ENCODE data around the gene GPR17. TPM values are rescaled to one million over a fixed set of nuclear protein-coding genes. Genes with fewer than 3 reads are reported as not detected.

Gene GPR17
- total and polyA plus RNA-seq, 9 of the 15 experiments (the other 6 are each of a cell fraction or from before 2014, with no cell fraction given), result not detected

DNA sequence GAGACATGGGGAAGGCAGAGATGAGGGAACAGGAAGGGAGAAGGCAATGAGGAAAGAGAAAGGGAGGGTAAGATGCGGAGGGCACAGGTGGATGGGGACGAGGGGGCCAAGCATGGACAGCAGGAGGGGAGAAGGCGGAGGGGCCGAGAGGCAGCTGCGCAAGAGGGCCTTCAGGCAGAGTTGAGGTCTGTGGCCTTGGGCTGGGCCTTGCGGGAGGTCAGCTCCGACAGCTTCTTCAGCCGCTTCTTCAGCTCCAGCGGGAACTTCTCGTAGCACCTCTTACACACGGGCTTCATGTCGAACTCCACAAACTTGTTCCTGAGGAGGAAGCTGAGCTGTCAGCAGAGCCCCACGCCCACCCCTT lies 6.9 kb upstream of the GPR17 start (continued):
- TF ChIP-seq, protein P1, sequence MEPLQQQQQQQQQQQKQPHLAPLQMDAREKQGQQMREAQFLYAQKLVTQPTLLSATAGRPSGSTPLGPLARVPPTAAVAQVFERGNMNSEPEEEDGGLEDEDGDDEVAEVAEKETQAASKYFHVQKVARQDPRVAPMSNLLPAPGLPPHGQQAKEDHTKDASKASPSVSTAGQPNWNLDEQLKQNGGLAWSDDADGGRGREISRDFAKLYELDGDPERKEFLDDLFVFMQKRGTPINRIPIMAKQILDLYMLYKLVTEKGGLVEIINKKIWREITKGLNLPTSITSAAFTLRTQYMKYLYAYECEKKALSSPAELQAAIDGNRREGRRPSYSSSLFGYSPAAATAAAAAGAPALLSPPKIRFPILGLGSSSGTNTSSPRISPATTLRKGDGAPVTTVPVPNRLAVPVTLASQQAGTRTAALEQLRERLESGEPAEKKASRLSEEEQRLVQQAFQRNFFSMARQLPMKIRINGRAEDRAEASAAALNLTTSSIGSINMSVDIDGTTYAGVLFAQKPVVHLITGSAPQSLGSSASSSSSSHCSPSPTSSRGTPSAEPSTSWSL (CRISPR knock-in tag; IDR thresholded peaks at IDR 0.05; ENCODE audit: borderline replicate concordance), result no peak

DNA sequence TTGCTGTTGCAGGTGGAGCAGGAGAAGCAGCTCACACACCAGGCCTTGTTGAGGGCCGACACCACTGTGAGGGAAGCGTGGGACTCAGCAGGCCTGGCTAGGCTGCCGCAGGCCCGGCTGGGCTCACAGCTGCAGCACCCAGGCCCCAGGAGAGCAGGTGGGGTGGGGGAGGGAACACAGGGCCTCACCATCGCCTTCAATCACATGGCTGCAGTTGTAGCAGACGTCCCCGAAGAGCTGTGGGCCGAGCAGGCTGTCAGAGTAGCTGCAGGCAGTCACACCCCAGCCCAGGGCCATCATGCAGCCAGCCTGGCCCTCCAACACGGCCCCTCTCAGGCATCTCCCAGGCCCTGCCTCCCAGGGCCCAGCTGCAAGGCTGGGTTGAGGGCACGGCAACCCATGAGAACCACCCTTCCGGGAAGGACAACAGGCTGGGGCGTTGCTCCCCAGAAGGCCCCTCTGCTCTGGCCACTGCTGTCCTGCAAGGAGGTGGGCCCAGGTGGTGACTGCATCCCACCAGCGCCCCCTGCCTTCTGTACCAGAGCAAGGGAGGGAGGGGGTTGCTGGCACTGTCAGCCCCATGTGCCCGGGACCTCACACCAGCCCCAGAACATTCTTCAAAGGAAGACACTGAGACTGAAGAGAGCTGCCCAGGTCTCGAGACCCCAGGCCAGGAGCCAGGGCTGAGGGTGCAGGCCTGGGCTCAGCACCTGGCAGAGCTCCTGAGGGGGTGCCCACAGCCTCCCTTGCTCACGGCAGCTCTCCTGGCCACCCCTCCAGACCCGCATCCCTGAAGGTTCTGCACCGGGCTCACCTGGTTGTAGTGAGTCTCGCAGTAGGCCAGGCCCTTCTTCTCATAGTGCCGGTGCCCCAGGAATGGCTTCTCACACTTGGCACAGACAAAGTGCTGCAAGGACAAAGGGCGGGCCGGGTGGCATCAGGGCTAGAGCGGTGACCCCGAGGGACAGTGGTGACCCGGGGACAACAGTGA lies 5.6 kb upstream of the GPR17 start:
- DNase-seq (ENCODE audit: extremely low read depth in 1 of 4, low spot score in 3 of 4), result peak in 2 of 4 experiments; percentile 34 to 45
- FAIRE-seq, result no peak
- Histone ChIP-seq H3K9me3 (replicated peaks; ENCODE audit: control insufficient read depth, insufficient read depth, low read depth, low read length) (no peaks in the 10 kb centered on the region), H3K27ac (ENCODE audit: extremely low read depth, low read depth, low read length) (no peak overlapping the region), H3K4me2 (ENCODE audit: insufficient read depth, low read length) (no peak overlapping the region), H3K36me3 (ENCODE audit: control insufficient read depth, insufficient read depth, low read length) (no peaks in the 10 kb centered on the region), H3K9ac (ENCODE audit: insufficient read depth in 1 of 2, low read depth in 2 of 2, low read length in 2 of 2) (peak overlapping the region in 1 of 2 experiments; percentile 45; a peak in 1 of 4 replicates), H3K9me1 (ENCODE audit: control insufficient read depth, insufficient read depth, low read length) (no peaks in the 10 kb centered on the region), H2AFZ (ENCODE audit: low read depth, low read length) (no peak overlapping the region), H3K4me3 (no peak overlapping the region), H3K27me3 (ENCODE audit: control insufficient read depth in 2 of 2, insufficient read depth in 2 of 2, low read length in 2 of 2) (peaks cover 13 to 24% of the 10 kb centered on the region in 2 experiments; a peak in 4 of 5 replicates), H4K20me1 (replicated peaks; ENCODE audit: control insufficient read depth, insufficient read depth, low read length) (no peaks in the 10 kb centered on the region; the same call in 1 of the 2 replicates), H3K4me1 (replicated peaks in 1 of 2; ENCODE audit: control insufficient read depth in 2 of 2, insufficient read depth in 2 of 2, low read length in 2 of 2) (peaks cover 14 to 68% of the 10 kb centered on the region in 2 experiments), H3K79me2 (ENCODE audit: control insufficient read depth, insufficient read depth, low read length) (no peaks in the 10 kb centered on the region)
- 0 out of 3 replicates have a peak, but pooled peaks have one; percentile 2 for ATAC-seq
- BruUV-seq (replicated peaks), result no TSS peak
- in situ Hi-C loops (cut with MboI), result no loop called here
- 37% methylated on average over 19 of the region's 25 CpGs for WGBS (ENCODE audit: insufficient coverage, low coverage, missing lambda C conversion rate)
- intact Hi-C loops (cut with micrococcal nuclease), result no loop called here
- TF ChIP-seq, protein P2, sequence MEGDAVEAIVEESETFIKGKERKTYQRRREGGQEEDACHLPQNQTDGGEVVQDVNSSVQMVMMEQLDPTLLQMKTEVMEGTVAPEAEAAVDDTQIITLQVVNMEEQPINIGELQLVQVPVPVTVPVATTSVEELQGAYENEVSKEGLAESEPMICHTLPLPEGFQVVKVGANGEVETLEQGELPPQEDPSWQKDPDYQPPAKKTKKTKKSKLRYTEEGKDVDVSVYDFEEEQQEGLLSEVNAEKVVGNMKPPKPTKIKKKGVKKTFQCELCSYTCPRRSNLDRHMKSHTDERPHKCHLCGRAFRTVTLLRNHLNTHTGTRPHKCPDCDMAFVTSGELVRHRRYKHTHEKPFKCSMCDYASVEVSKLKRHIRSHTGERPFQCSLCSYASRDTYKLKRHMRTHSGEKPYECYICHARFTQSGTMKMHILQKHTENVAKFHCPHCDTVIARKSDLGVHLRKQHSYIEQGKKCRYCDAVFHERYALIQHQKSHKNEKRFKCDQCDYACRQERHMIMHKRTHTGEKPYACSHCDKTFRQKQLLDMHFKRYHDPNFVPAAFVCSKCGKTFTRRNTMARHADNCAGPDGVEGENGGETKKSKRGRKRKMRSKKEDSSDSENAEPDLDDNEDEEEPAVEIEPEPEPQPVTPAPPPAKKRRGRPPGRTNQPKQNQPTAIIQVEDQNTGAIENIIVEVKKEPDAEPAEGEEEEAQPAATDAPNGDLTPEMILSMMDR (IDR thresholded peaks at IDR 0.05 in 2 of 3, conservative IDR thresholded peaks at IDR 0.05 in 1 of 3; ENCODE audit: insufficient read depth in 2 of 3, low read depth in 1 of 3, low read length in 3 of 3), result peak in 2 of 3 experiments; percentile 10 to 35; a peak in 1 of 6 replicates
- TF ChIP-seq ETV1 (tag; conservative IDR thresholded peaks at IDR 0.05; ENCODE audit: low read depth), result no peak
- TF ChIP-seq RAD21 (CRISPR knock-in tag; conservative IDR thresholded peaks at IDR 0.05 in 1 of 2, IDR thresholded peaks at IDR 0.05 in 1 of 2), result 0 out of 4 replicates have a peak, but pooled peaks of 1 of the 2 experiments have one; percentile 13
- TF ChIP-seq ZNF830 (CRISPR knock-in tag; IDR thresholded peaks at IDR 0.05), result no peak
- no peak for TF ChIP-seq NONO (IDR thresholded peaks at IDR 0.05; ENCODE audit: low read depth in 2 of 2, low read length in 1 of 2)
- TF ChIP-seq, protein P3, sequence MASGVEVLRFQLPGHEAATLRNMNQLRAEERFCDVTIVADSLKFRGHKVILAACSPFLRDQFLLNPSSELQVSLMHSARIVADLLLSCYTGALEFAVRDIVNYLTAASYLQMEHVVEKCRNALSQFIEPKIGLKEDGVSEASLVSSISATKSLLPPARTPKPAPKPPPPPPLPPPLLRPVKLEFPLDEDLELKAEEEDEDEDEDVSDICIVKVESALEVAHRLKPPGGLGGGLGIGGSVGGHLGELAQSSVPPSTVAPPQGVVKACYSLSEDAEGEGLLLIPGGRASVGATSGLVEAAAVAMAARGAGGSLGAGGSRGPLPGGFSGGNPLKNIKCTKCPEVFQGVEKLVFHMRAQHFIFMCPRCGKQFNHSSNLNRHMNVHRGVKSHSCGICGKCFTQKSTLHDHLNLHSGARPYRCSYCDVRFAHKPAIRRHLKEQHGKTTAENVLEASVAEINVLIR (CRISPR knock-in tag; IDR thresholded peaks at IDR 0.05), result no peak
- 0 out of 2 replicates have a peak, but pooled peaks have one; percentile 20 for TF ChIP-seq CBFA2T2 (conservative IDR thresholded peaks at IDR 0.05)
- peak; percentile 32; the same call in 1 of the 2 replicates for TF ChIP-seq CBFA2T3 (IDR thresholded peaks at IDR 0.05)
- TF ChIP-seq, protein P4, sequence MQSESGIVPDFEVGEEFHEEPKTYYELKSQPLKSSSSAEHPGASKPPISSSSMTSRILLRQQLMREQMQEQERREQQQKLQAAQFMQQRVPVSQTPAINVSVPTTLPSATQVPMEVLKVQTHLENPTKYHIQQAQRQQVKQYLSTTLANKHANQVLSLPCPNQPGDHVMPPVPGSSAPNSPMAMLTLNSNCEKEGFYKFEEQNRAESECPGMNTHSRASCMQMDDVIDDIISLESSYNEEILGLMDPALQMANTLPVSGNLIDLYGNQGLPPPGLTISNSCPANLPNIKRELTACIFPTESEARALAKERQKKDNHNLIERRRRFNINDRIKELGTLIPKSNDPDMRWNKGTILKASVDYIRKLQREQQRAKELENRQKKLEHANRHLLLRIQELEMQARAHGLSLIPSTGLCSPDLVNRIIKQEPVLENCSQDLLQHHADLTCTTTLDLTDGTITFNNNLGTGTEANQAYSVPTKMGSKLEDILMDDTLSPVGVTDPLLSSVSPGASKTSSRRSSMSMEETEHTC (IDR thresholded peaks at IDR 0.05), result no peak
- no peak for TF ChIP-seq RBFOX2 (IDR thresholded peaks at IDR 0.05; ENCODE audit: low read depth, low read length)
- TF ChIP-seq KHSRP (IDR thresholded peaks at IDR 0.05), result no peak
- ChIA-PET POLR2A (interaction anchor here (0.6 kb wide), 2 partner anchors 15 to 265 kb away, joined by 3 read pairs; no protein-coding TSS in a partner anchor), CTCF (ENCODE audit: low intra/inter-chr PET ratio) (no interaction called here)

Measured in K562 (cell line).